Fibroblast of lung (primary cell): ENCODE measurements around the gene WWP2. TPM values are rescaled to one million over a fixed set of nuclear protein-coding genes. Genes with fewer than 3 reads are reported as not detected.

Source experiments
- DNase-seq, 2 donors: peaks; one replicate each; pipeline versions ENCODE4 v3.0.0 to v3.0.0-alpha.2; 2010; ENCODE audit warnings: low read depth in 2 of 2
- H2AFZ ChIP-seq: 2 replicates; pipeline ENCODE4 v1.5.1; 2012; ENCODE audit warnings: low read length, control low read depth, inconsistent platforms
- H3K27ac ChIP-seq: 2 replicates; pipeline ENCODE4 v1.5.1; 2011; ENCODE audit warnings: low read length, control low read depth; ENCODE audit not compliant: insufficient read depth
- H3K27me3 ChIP-seq: 2 replicates; pipeline ENCODE4 v1.5.1; 2011; ENCODE audit warnings: mild to moderate bottlenecking, low read length; ENCODE audit not compliant: control insufficient read depth, insufficient read depth
- H3K36me3 ChIP-seq: 2 replicates; pipeline ENCODE4 v1.5.1; 2011; ENCODE audit warnings: low read length; ENCODE audit not compliant: control insufficient read depth, insufficient read depth
- H3K4me1 ChIP-seq: 2 replicates; pipeline ENCODE4 v1.5.1; 2011; ENCODE audit warnings: low read length; ENCODE audit not compliant: control insufficient read depth, insufficient read depth; ENCODE audit errors: extremely low read depth
- H3K4me2 ChIP-seq: 2 replicates; pipeline ENCODE4 v1.5.1; 2011; ENCODE audit warnings: low read length, control low read depth; ENCODE audit not compliant: insufficient read depth; ENCODE audit errors: extremely low read depth
- H3K4me3 ChIP-seq, 4 experiments: fragments of 200-600 bp in 1 of 4; sonication (generic) in 1 of 4; replicated peaks in 1 of 4; 2 replicates each; pipeline ENCODE4 v1.5.1; 2011 to 2016; ENCODE audit warnings: low read length in 4 of 4, low read depth in 3 of 4, mild to moderate bottlenecking in 3 of 4, control low read depth in 2 of 4, inconsistent platforms in 1 of 4, mixed read lengths in 1 of 4; ENCODE audit not compliant: insufficient read depth in 1 of 4; ENCODE audit errors: control extremely low read depth in 1 of 4
- H3K79me2 ChIP-seq: 2 replicates; pipeline ENCODE4 v1.5.1; 2012; ENCODE audit warnings: mild to moderate bottlenecking, low read length, inconsistent platforms; ENCODE audit not compliant: control insufficient read depth, insufficient read depth
- H3K9ac ChIP-seq: 2 replicates; pipeline ENCODE4 v1.5.1; 2011; ENCODE audit warnings: mild to moderate bottlenecking, low read length, control low read depth; ENCODE audit not compliant: insufficient read depth
- H3K9me3 ChIP-seq: 2 replicates; pipeline ENCODE4 v1.5.1; 2012; ENCODE audit warnings: low read depth, low read length; ENCODE audit not compliant: control insufficient read depth, insufficient read depth
- H4K20me1 ChIP-seq: 2 replicates; pipeline ENCODE4 v1.5.1; 2011; ENCODE audit warnings: low read length; ENCODE audit not compliant: control insufficient read depth, insufficient read depth; ENCODE audit errors: extremely low read depth
- CTCF ChIP-seq, 2 donors: IDR thresholded peaks in 1 of 2; conservative IDR thresholded peaks in 1 of 2; 1 replicate in 1 of 2; 2 replicates in 1 of 2; pipeline ENCODE4 v1.5.1; 2011 to 2012; ENCODE audit warnings: low read length in 2 of 2, control low read depth in 1 of 2, inconsistent platforms in 1 of 2, low read depth in 1 of 2, mild to moderate bottlenecking in 1 of 2
- EZH2 ChIP-seq: IDR thresholded peaks from 2 replicates; pipeline ENCODE4 v1.5.1; 2012; ENCODE audit warnings: low read length, control low read depth, mild to moderate bottlenecking; ENCODE audit errors: missing control alignments
- polyA plus RNA-seq, 2 donors: library from polyadenylated mRNA; depleted of rRNA in 1 of 2; stranded (reverse) in 1 of 2; unstranded in 1 of 2; fragments of >200 nt; gene quantifications; 2 replicates each; pipeline ENCODE4 v1.2.1, GENCODE V29; 2011 to 2012; ENCODE audit warnings: missing spikeins in 1 of 2
- total RNA-seq: library from RNA; depleted of rRNA; stranded (reverse); fragments of >200 nt; gene quantifications from 2 replicates; pipeline ENCODE4 v1.2.1, GENCODE V29; 2014

The WWP2 gene
- total and polyA plus RNA-seq, 2 donors (not counting 1 experiment from before 2014, with no cell fraction given) = 16.3 to 28.5 TPM

- H3K9ac ChIP-seq = no peak overlapping the region
- TF ChIP-seq CTCF (conservative IDR thresholded peaks at IDR 0.05 in 1 of 2, IDR thresholded peaks at IDR 0.05 in 1 of 2; ENCODE audit: low read depth in 1 of 2, low read length in 2 of 2) = no peak
- no peak for TF ChIP-seq EZH2
- no peak overlapping the region for H3K4me3 ChIP-seq
- no peak overlapping the region for H3K4me2 ChIP-seq
- DNase-seq = no peak
- H3K27me3 ChIP-seq = no peaks in the 10 kb centered on the region
- no peak overlapping the region for H2AFZ ChIP-seq
- H3K9me3 ChIP-seq = no peaks in the 10 kb centered on the region
- H3K27ac ChIP-seq = no peak overlapping the region
- H4K20me1 ChIP-seq = no peaks in the 10 kb centered on the region
- peaks cover 20% of the 10 kb centered on the region for H3K79me2 ChIP-seq
- H3K4me1 ChIP-seq = peaks cover 20% of the 10 kb centered on the region
- H3K36me3 ChIP-seq = peaks cover 13% of the 10 kb centered on the region
These were observed 167.3 kb downstream of the WWP2 start for GRCh38 chr16:69929480-69929879.

DNA sequence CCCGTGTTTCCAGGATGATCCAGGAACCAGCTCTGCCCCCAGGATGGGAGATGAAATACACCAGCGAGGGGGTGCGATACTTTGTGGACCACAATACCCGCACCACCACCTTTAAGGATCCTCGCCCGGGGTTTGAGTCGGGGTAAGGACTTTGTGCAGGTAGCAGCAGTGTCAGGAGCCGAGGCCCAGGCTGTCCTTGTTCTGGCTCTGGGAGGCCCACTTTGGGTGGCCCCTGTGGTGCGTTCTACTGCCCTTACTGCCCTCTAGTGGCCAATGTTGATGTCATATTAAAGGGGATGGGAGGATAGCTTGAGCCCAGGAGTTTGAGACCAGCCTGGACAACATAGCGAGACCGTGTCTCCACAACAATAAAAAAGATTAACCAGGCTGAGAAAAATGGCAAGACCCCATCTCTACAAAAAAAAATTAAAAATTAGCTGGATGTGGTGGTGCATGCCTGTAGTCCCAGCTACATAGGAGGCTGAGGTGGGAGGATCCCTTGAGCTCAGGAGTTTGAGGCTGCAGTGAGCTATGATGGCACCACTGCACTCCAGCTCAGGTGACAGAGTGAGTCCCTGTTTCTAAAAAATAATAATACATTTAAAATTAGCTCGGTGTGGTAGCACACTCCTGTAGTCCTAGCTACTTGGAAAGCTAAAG is 168.1 kb downstream of the WWP2 start:
- H3K4me1 ChIP-seq = peaks cover 20% of the 10 kb centered on the region
- H2AFZ ChIP-seq = no peak overlapping the region
- H3K27me3 ChIP-seq = no peaks in the 10 kb centered on the region
- H3K79me2 ChIP-seq = peaks cover 20% of the 10 kb centered on the region
- no peaks in the 10 kb centered on the region for H3K9me3 ChIP-seq
- no peak overlapping the region for H3K4me2 ChIP-seq
- no peaks in the 10 kb centered on the region for H4K20me1 ChIP-seq
- H3K9ac ChIP-seq = no peak overlapping the region
- TF ChIP-seq EZH2 (no peak), CTCF (conservative IDR thresholded peaks at IDR 0.05 in 1 of 2, IDR thresholded peaks at IDR 0.05 in 1 of 2; ENCODE audit: low read depth in 1 of 2, low read length in 2 of 2) (peak; percentile 66 to 69)
- no peak overlapping the region for H3K4me3 ChIP-seq
- H3K36me3 ChIP-seq = peaks cover 16% of the 10 kb centered on the region
- no peak overlapping the region for H3K27ac ChIP-seq
- peak; percentile 41 to 67 for DNase-seq

DNA sequence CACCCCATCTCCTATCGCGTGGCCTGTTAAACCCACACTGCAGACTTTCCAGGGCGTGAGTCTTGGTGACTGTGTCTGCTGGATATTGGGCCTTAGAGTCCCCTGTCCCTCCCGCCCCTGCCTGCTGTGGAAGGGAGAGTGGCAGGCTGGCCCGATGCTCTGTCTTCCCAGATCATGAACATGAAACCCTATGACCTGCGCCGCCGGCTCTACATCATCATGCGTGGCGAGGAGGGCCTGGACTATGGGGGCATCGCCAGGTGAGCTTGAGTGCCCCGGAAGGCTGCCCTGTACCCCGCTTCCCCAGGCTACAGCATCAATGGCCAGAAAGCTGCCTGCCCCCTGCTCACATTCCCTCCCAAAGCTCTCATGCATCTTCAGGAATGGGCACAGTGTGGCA is 169.5 kb downstream of the WWP2 start:
- Histone ChIP-seq H4K20me1 (no peaks in the 10 kb centered on the region), H3K4me2 (no peak overlapping the region), H3K9ac (no peak overlapping the region), H2AFZ (no peak overlapping the region), H3K36me3 (peaks cover 21% of the 10 kb centered on the region), H3K4me3 (no peak overlapping the region), H3K4me1 (peaks cover 14% of the 10 kb centered on the region), H3K27me3 (no peaks in the 10 kb centered on the region), H3K79me2 (peaks cover 6% of the 10 kb centered on the region), H3K9me3 (no peaks in the 10 kb centered on the region), H3K27ac (no peak overlapping the region)
- TF ChIP-seq EZH2 (no peak), CTCF (conservative IDR thresholded peaks at IDR 0.05 in 1 of 2, IDR thresholded peaks at IDR 0.05 in 1 of 2; ENCODE audit: low read depth in 1 of 2, low read length in 2 of 2) (no peak)
- DNase-seq = no peak
